ENCODE results near the gene RNF150. TPM values are rescaled to one million over a fixed set of nuclear protein-coding genes. Genes with fewer than 3 reads are reported as not detected.

RNF150 gene
- total RNA-seq, 1 experiment from 2014 or later, result 2.7 TPM

DNA sequence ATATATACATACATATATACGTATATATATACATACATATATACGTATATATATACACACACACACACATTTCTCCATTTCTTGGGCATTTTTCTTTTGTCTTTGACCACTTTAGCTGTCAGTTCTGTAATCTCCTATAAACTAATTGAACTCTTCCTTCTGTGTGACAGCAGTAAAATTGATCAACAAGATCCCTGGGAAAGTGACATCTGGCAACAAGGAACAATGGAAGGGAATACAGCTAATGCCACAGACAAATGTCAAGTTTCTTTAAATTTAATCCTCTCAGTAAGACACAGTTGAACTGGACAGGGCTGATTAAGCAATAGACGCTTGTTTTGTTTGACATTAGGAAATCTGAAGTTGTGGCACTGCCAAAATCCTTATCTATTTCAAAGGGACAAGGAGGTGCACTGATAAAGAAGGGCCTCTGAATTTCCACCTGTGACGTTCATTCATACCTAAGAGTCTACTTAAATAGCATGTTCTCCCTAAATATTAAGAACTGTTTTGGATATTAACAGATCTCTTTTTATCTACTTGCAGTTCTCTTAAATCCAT lies 126.9 kb downstream of the RNF150 start:
- H3K9me3 ChIP-seq (ENCODE audit: low read depth, low read length, poor library complexity, severe bottlenecking), result no peaks in the 10 kb centered on the region
- POLR2A ChIA-PET (ENCODE audit: low non-redundant PET), result no interaction called here
- no peak for DNase-seq (ENCODE audit: low spot score)
- no peaks in the 10 kb centered on the region for H3K4me1 ChIP-seq (ENCODE audit: insufficient read depth, low read length, poor library complexity, severe bottlenecking)
- intact Hi-C loops (cut with micrococcal nuclease; ENCODE audit: unreplicated experiment), result no loop called here
- TF ChIP-seq EZH2 (IDR thresholded peaks at IDR 0.05; ENCODE audit: borderline replicate concordance, low read depth, low read length, poor library complexity, severe bottlenecking), result no peak
- TF ChIP-seq, protein P1, sequence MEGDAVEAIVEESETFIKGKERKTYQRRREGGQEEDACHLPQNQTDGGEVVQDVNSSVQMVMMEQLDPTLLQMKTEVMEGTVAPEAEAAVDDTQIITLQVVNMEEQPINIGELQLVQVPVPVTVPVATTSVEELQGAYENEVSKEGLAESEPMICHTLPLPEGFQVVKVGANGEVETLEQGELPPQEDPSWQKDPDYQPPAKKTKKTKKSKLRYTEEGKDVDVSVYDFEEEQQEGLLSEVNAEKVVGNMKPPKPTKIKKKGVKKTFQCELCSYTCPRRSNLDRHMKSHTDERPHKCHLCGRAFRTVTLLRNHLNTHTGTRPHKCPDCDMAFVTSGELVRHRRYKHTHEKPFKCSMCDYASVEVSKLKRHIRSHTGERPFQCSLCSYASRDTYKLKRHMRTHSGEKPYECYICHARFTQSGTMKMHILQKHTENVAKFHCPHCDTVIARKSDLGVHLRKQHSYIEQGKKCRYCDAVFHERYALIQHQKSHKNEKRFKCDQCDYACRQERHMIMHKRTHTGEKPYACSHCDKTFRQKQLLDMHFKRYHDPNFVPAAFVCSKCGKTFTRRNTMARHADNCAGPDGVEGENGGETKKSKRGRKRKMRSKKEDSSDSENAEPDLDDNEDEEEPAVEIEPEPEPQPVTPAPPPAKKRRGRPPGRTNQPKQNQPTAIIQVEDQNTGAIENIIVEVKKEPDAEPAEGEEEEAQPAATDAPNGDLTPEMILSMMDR (conservative IDR thresholded peaks at IDR 0.05; ENCODE audit: low read depth, low read length), result no peak
- H3K4me3 ChIP-seq (ENCODE audit: low read depth, low read length, poor library complexity, severe bottlenecking), result no peak overlapping the region
- BruUV-seq (replicated peaks), result no TSS peak
- H3K27me3 ChIP-seq (replicated peaks; ENCODE audit: insufficient read depth, low read depth, low read length, poor library complexity), result no peaks in the 10 kb centered on the region
- no peaks in the 10 kb centered on the region for H3K36me3 ChIP-seq (ENCODE audit: insufficient read depth, low read length, poor library complexity, severe bottlenecking)
- CTCF ChIA-PET, result no interaction called here
- no peak overlapping the region for H3K27ac ChIP-seq (ENCODE audit: low read depth, low read length, poor library complexity, severe bottlenecking)

DNA sequence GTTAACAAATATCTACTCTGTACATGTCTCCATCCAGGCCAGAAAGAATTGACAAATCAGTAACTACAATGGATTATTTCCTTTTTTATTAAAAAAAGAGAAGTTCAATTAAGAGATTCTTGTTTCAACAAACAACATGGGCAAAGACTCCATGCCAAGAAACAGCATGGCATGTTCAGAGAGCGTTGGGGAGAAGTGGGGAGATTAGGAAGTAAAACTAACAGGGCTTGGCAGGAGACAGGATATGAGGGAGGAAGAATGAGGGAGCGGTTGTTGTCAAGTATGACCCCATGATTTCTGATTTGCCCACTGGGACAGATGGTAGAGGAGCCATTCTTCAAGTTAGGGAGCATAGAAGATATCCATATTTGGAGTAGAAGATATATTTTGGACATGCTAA lies 128.4 kb downstream of the RNF150 start:
- BruUV-seq (replicated peaks), result no TSS peak
- Histone ChIP-seq H3K9me3 (ENCODE audit: low read depth, low read length, poor library complexity, severe bottlenecking) (no peaks in the 10 kb centered on the region), H3K27me3 (replicated peaks; ENCODE audit: insufficient read depth, low read depth, low read length, poor library complexity) (no peaks in the 10 kb centered on the region), H3K4me3 (ENCODE audit: low read depth, low read length, poor library complexity, severe bottlenecking) (no peak overlapping the region), H3K4me1 (ENCODE audit: insufficient read depth, low read length, poor library complexity, severe bottlenecking) (no peaks in the 10 kb centered on the region), H3K36me3 (ENCODE audit: insufficient read depth, low read length, poor library complexity, severe bottlenecking) (no peaks in the 10 kb centered on the region), H3K27ac (ENCODE audit: low read depth, low read length, poor library complexity, severe bottlenecking) (no peak overlapping the region)
- no peak for DNase-seq (ENCODE audit: low spot score)
- ChIA-PET POLR2A (ENCODE audit: low non-redundant PET) (no interaction called here), CTCF (no interaction called here)
- intact Hi-C loops (cut with micrococcal nuclease; ENCODE audit: unreplicated experiment), result no loop called here
- TF ChIP-seq EZH2 (IDR thresholded peaks at IDR 0.05; ENCODE audit: borderline replicate concordance, low read depth, low read length, poor library complexity, severe bottlenecking), result no peak
- TF ChIP-seq, protein P1 (conservative IDR thresholded peaks at IDR 0.05; ENCODE audit: low read depth, low read length), result no peak

DNA sequence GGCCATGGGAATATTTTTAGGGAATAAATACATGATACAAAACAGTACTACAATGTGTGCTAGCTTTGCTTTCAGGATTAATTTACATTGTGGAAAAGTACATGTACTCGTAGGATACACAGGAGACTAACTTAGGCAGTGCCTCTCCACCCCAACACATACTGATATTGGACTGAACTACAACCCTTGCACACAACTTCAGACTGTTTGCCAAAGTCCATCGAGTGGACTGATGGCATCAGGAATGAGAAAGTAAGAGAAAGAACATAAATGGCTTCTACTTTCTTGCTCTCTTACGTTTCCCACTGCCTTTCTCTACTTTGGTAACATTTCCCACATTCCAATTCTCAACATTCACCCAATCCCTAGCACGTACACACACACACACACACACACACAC lies 130.1 kb downstream of the RNF150 start:
- intact Hi-C loops (cut with micrococcal nuclease; ENCODE audit: unreplicated experiment), result no loop called here
- no peak for TF ChIP-seq EZH2 (IDR thresholded peaks at IDR 0.05; ENCODE audit: borderline replicate concordance, low read depth, low read length, poor library complexity, severe bottlenecking)
- TF ChIP-seq, protein P1 (conservative IDR thresholded peaks at IDR 0.05; ENCODE audit: low read depth, low read length), result no peak
- ChIA-PET POLR2A (ENCODE audit: low non-redundant PET) (no interaction called here), CTCF (no interaction called here)
- no peaks in the 10 kb centered on the region for H3K36me3 ChIP-seq (ENCODE audit: insufficient read depth, low read length, poor library complexity, severe bottlenecking)
- H3K27ac ChIP-seq (ENCODE audit: low read depth, low read length, poor library complexity, severe bottlenecking), result no peak overlapping the region
- H3K9me3 ChIP-seq (ENCODE audit: low read depth, low read length, poor library complexity, severe bottlenecking), result no peaks in the 10 kb centered on the region
- BruUV-seq (replicated peaks), result no TSS peak
- H3K27me3 ChIP-seq (replicated peaks; ENCODE audit: insufficient read depth, low read depth, low read length, poor library complexity), result no peaks in the 10 kb centered on the region
- no peak overlapping the region for H3K4me3 ChIP-seq (ENCODE audit: low read depth, low read length, poor library complexity, severe bottlenecking)
- no peak for DNase-seq (ENCODE audit: low spot score)
- H3K4me1 ChIP-seq (ENCODE audit: insufficient read depth, low read length, poor library complexity, severe bottlenecking), result no peaks in the 10 kb centered on the region

Measured in A673 (cell line).